Vagina (tissue), 2 donors: ENCODE measurements around the gene CD300LG.
A peak's percentile ranks its signal among the peaks of the same experiment; 100 is the strongest.

Experiments
- POLR2A ChIP-seq, 2 donors: fragments of 450-650 bp; IDR thresholded peaks; one replicate each; pipeline ENCODE4 v1.6.1; 2017; ENCODE audit warnings: antibody characterized with exemption in 2 of 2, mild to moderate bottlenecking in 2 of 2, moderate library complexity in 2 of 2
- POLR2AphosphoS5 ChIP-seq, 2 donors: sonication (generic); formaldehyde crosslinking; IDR thresholded peaks; one replicate each; pipeline ENCODE4 v1.9.0; 2017; ENCODE audit warnings: antibody characterized with exemption in 2 of 2, mild to moderate bottlenecking in 2 of 2, low read depth in 1 of 2; ENCODE audit not compliant: insufficient read depth in 1 of 2
- TF ChIP-seq, protein P1 (sequence below), 3 experiments: fragments of 450-650 bp in 2 of 3; fragments of 200-600 bp in 1 of 3; sonication (generic) in 1 of 3; IDR thresholded peaks; one replicate each; pipeline ENCODE4 v1.5.1; 2017 to 2019; ENCODE audit warnings: antibody characterized with exemption in 3 of 3, mild to moderate bottlenecking in 2 of 3, moderate library complexity in 2 of 3

DNA sequence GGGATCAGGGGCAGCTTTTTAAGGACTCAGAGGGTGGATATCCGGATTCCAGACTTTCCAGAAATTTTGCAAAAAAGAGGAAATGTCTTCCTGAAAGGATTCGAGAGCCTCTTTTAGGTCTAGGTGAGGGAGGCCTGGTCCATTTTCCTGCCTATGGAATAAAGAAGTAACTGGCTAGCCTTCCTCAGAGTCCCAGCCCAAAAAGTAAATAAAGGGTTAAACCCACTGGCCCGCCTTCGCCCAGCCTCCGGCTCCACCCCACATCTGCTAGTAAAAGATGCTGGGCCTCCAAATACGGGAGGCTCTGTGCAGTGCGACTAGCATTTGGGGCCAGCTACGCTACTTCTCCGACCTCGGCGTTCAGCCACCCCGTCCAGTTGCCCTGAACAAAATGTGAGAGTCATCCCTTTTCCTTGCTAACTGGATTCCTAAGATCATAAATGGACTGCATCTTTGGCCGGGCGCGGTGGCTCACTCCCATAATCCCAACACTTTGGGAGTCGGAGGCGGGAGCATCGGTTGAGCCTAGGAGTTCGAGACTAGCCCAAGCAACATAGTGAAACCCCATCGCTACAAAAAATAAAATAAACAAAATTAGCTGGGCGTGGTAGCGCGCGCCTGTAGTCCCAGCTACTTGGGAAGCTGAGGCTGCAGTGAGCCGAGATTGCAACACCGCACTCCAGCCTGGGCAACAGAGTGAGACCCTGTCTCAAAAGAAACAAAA lies 61.2 kb downstream of the CD300LG start:
- TF ChIP-seq, protein P1, sequence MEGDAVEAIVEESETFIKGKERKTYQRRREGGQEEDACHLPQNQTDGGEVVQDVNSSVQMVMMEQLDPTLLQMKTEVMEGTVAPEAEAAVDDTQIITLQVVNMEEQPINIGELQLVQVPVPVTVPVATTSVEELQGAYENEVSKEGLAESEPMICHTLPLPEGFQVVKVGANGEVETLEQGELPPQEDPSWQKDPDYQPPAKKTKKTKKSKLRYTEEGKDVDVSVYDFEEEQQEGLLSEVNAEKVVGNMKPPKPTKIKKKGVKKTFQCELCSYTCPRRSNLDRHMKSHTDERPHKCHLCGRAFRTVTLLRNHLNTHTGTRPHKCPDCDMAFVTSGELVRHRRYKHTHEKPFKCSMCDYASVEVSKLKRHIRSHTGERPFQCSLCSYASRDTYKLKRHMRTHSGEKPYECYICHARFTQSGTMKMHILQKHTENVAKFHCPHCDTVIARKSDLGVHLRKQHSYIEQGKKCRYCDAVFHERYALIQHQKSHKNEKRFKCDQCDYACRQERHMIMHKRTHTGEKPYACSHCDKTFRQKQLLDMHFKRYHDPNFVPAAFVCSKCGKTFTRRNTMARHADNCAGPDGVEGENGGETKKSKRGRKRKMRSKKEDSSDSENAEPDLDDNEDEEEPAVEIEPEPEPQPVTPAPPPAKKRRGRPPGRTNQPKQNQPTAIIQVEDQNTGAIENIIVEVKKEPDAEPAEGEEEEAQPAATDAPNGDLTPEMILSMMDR (IDR thresholded peaks at IDR 0.05), result no peak
- TF ChIP-seq POLR2A (IDR thresholded peaks at IDR 0.05) (peak in 1 of 2 donors; percentile 37), POLR2AphosphoS5 (IDR thresholded peaks at IDR 0.05; ENCODE audit: insufficient read depth in 1 of 2, low read depth in 1 of 2) (peak; percentile 54 to 64)
